NCI-H1417 (cell line): Measurements from ENCODE around the gene EXOSC9.
A peak's percentile ranks its signal among the peaks of the same experiment; 100 is the strongest.

Experiments used
- DNase-seq, 3 experiments: peaks; one replicate each; lab custom pipeline; 2025; lab: John Stamatoyannopoulos, UW

Gene EXOSC9

DNA sequence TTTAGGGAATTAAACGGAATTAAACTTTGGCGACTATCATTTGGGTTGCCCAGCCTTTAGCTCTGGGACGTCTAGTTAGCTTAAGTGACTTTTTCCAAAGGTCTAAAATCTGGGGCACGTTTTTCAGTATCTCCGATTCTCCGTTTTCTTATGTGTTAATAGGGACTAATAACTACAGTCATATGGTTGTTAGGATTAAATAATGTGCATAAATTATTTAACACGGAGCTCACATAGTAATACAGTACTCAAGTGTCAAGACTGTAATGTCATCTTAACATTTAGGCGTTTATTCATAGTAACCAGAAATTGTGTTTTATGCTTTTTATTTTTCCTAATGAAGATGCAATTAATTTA is 23.0 kb downstream of the EXOSC9 start:
- no peak for DNase-seq

- no peak for DNase-seq
These were observed 23.8 kb downstream of the EXOSC9 start for GRCh38 chr4:121824950-121825349.

- DNase-seq = no peak
These were observed 26.7 kb downstream of the EXOSC9 start for GRCh38 chr4:121827853-121828252.

- DNase-seq = no peak
These were observed 28.4 kb downstream of the EXOSC9 start for GRCh38 chr4:121829511-121829910.

GRCh38 chr4:121838136-121838535 is 37.0 kb downstream of the EXOSC9 start:
- DNase-seq = no peak

GRCh38 chr4:121842862-121843261 is 41.7 kb downstream of the EXOSC9 start:
- DNase-seq = no peak

GRCh38 chr4:121846662-121847061 is 45.5 kb downstream of the EXOSC9 start:
- no peak for DNase-seq

DNA sequence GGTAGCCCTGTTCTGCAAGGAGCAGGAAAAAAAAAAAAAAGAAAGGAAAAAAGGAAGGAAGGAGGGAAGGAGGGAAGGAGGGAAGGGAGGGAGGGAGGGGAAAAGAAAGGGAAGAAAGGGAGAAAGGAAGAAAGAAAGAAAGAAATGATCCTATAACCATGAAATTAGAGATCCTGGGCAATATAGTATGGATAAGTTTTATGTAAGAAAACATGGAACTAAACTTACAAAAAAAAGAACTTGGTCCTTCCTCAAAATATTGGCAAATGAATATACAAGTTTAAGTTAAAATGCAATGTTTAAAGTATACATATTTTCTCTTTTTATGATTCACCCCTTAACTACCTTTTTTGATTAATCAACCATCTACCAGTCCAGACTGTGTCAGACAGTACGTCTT is 50.2 kb downstream of the EXOSC9 start:
- DNase-seq = no peak

DNA sequence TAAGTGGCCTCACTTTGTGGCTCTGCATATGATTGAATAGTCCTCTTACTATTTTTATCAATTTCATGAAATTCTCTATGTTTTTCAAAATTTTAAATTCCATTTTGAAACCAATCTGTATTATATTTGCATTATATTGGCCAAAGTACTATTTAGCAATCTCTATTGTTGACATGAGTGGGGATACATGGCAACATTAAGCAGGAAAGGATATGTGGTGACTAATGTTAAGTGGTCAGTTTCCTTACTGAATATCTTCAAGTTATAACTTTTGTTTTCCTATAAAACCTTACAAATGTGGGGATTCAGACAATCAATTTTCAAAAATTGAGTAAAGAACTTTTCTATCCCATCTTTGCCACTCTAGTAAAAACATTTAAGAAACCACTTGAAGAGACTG is 59.0 kb downstream of the EXOSC9 start:
- no peak for DNase-seq

- no peak for DNase-seq
These were observed 60.3 kb downstream of the EXOSC9 start for GRCh38 chr4:121861426-121861825.

DNA sequence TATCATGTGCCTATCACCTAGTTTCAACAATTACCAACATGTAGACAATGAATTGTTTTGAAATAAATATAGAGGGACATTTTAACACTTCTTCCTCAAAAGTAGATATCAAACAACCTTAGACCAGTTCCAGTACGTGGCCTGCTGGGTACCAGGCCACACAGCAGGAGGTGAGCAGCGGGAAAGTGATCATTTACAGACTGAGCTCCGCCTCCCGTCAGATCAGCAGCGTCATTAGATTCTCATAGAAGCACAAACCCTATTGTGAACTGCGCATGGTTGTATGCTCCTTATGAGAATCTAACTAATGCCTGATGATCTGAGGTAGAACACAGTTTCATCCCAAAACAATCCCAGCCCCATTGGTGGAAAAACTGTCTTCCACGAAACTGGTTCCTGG is 62.7 kb downstream of the EXOSC9 start:
- peak in 1 of 3 experiments; percentile 35 for DNase-seq
